HG02981 (cell line): ENCODE results near the gene AUTS2.

Source experiments
- ATAC-seq: cut with Tn5 transposase; IDR thresholded peaks from one replicate; pipeline ENCODE4 v1.9.1; 2021; ENCODE audit warnings: mild to moderate bottlenecking, moderate library complexity; ENCODE audit not compliant: unreplicated experiment

Gene AUTS2

GRCh38 chr7:70763961-70764691 lies 1165.9 kb downstream of the AUTS2 start:
- ATAC-seq: peak; percentile 84

- ATAC-seq: no peak
These were observed 1166.5 kb downstream of the AUTS2 start for GRCh38 chr7:70764701-70765208.

- ATAC-seq: no peak
These were observed 1167.4 kb downstream of the AUTS2 start for GRCh38 chr7:70765651-70766050.

DNA sequence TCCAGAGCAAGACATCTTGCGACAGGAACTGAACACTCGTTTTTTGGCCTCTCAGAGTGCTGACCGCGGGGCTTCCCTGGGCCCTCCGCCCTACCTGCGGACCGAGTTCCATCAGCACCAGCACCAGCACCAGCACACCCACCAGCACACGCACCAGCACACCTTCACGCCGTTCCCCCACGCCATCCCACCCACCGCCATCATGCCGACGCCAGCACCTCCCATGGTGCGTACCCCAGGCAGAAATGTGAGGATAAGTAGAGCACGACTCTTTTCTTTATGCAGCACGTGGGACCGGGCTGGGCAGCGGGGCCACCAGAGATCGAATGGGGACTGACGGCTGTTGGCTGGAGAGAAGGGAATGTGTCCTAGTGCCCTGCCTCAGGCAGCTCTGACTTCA lies 1167.8 kb downstream of the AUTS2 start:
- no peak for ATAC-seq

- ATAC-seq: no peak
These were observed 1168.4 kb downstream of the AUTS2 start for GRCh38 chr7:70766694-70767093.

DNA sequence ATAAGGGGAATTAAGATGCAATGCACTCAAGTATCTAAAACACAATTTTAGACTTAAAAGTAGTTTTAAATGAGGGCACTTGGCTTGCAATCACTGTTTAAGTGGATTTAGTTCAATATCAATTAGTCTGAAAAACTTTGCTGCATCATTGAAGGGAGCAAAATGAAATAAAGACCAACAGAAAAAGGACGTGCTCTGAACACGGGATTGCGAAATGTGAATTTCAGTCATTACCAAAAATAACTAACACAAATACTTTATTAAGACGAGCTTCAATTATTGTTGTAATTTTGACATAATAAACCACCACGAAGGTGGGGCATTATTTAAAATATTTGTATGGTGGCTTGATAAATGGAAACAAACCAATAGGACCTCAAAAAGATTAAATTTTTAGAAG lies 1171.9 kb downstream of the AUTS2 start:
- no peak for ATAC-seq

DNA sequence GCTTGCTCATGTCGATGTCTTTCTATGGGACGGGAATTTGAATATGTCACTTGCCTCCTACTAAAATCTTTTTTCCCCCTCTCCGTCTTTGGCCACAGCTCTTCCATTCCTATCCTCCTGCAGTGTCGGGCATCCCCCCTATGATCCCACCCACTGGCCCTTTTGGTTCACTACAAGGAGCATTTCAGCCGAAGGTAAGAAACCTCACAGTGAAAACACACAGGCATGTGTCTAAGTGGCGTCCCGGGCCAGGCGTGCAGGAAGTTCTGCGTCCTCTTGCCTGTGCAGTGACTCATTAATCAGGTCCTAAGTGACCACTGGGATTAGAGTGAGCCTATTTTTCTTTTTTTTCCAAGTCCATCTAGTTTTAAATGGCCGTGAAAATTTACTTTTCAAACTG lies 1173.2 kb downstream of the AUTS2 start:
- no peak for ATAC-seq

DNA sequence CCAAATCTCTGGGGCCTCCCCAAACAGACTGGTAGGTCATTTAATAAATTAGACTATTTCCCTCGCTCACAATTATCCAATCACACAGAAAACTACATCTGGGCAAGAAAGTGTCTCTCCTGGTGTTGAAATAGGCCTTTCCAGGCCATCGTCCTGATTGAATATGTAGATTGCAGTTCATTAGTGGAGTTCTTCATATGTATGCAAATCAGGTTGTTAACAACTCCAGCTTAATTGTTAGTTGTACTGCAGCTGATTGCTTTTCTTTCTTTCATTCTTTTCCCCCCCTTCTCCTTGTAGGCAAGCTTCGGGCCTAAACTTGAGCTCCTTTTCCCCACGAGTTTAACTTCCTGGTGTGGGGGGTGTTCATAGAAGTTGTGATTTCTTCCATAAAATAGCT lies 1174.6 kb downstream of the AUTS2 start:
- no peak for ATAC-seq

GRCh38 chr7:70773406-70773805 lies 1175.1 kb downstream of the AUTS2 start:
- no peak for ATAC-seq

- no peak for ATAC-seq
These were observed 1176.8 kb downstream of the AUTS2 start for GRCh38 chr7:70774950-70775527.

DNA sequence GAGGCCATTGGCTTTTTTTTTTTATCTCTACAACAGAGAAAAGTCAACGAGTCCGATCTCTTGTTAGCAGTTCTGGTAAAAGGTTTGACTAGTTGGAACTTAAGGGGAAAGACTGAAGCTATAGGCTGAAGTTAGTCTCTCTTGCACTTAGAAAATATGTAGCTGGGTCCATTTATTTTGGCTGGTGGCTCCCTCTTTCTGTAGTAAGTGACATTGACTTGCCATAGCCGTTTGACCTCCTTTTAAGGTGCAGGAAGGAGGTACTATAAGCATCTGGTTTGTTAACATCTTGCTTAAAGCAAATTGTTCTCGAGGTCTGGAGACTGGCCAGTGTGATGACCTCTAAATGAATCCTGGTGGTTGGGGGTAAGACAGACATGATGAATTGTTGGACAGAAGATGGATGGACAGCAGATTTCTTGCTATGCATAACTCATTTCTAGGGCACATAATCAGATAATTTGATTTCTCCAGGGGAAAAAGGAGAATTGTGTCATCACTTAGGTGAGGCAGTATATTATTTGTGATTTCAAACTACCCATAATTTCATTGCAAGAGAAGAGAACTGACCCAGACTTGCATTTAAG lies 1177.4 kb downstream of the AUTS2 start:
- ATAC-seq: no peak

DNA sequence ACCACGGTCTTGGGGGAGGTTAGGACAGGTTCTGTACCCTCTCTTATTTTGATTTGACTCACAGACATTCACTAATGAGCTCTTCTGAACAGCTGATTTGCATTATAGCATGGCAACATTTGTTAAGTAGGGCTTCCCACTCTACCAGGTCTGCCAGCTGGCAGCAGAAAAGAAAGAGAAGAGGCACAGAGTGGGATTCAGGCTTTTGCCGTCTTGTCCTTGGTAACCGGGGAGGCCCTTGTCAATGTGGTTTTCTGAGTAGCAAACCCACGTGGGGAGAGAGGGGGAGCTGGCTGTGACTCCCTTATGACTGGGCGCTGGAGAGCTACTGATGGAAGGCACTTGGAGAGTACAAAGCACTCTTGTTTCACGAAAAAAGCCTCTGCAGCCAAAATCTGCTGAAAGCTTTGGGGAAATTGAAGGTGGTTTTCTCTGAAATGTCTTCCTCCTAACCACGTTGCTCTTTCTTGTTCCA lies 1178.4 kb downstream of the AUTS2 start:
- no peak for ATAC-seq

- no peak for ATAC-seq
These were observed 1179.0 kb downstream of the AUTS2 start for GRCh38 chr7:70777251-70777650.

GRCh38 chr7:70778585-70778984 lies 1180.3 kb downstream of the AUTS2 start:
- no peak for ATAC-seq

DNA sequence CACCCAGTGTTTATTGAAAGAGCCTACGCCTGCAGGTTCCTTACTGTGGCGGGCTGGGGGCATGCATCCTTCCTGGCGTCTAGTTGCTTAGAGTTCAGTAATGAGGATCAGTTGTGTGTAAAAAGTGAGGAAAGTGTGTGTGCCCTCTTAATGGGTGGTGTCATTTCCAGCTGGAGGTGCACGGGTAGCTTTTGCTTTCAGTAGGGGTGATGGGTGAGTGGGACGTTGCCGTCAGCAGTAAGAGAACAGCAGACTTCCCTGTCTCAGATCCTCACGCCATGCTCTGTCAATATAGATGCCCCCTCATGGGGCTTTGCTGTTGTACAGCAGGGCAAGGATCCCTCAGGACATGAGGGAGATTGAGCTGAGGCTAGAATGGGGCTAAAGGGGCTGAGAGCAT lies 1181.0 kb downstream of the AUTS2 start:
- ATAC-seq: no peak

DNA sequence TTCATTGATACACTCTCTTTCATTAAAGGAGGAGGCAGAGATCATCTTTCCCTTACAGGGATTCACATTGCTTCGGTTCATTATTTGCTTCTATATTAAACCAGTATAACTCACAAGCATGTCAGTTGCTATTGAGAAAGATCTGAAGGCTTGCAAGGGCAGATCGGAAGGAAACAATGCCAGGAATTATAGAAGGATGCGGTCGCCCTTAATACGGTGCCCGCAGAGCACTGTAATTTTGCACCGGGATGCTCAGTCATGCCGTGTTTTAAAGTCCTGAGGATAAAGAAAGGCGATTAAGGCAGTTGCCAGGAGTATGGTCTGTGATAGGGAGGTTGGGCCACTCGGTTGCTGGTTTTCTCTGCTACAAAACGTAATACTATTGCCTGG lies 1183.6 kb downstream of the AUTS2 start:
- no peak for ATAC-seq

GRCh38 chr7:70782796-70783195 lies 1184.5 kb downstream of the AUTS2 start:
- ATAC-seq: no peak

DNA sequence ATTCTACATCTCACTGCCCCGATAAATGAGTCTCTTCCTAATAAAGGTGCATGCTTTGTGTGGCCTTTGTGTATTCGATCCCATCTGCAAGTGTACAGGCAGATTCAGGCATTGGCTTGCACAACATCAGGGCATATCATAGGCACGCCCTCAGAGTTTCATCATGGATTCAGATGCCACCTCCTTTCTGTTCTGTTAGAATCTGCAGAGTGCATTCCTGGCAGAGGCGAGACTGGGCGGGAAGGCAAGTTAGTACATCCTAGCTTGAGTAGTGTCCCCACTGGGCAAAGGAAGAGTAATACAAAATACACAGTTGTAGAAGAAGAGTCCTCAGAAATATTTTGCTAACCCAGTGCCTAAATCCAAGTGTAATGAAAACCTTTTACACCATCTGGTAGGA lies 1187.2 kb downstream of the AUTS2 start:
- no peak for ATAC-seq

DNA sequence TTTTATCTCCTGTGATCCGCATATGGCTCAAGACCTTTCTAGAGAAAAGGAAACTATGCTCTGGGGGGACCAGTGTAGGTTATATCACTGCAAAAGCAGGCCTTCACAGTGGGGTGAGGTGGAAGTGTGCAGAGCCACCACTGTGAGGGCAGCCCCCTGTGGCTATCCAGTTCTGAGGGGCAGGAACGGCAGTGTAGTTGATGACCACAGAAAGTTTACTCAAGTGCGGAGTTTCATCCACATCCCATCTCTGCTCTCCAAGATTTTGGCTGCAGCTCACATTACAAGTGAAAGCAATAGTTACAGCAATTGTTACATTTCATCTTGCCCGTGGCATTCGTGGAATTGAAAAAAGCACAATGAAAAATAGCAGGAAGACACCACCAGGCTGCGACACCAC lies 1187.8 kb downstream of the AUTS2 start:
- ATAC-seq: no peak

GRCh38 chr7:70787286-70787685 lies 1189.0 kb downstream of the AUTS2 start:
- no peak for ATAC-seq

- ATAC-seq: no peak
These were observed 1189.5 kb downstream of the AUTS2 start for GRCh38 chr7:70787771-70788170.

DNA sequence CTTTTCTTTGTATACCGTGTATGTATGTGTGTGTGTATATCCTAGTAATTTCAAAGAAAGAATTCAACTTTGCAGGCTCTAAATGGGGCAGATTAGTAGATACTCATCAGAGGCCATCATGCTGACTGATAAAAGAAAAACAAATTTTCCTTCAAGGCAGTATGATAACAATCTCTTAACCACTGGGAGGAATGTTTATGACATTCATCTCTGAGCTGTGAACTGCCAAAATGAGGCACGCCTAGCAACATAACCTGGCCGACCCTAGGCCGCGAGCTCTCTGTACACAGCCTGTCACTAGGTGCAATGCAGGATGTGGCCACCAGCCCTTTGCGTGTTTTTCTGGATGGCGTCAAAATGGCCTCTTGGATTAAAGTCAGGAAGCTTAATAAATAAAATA lies 1190.0 kb downstream of the AUTS2 start:
- ATAC-seq: no peak
